ENCODE data around the gene DYNLT2. TPM values are rescaled to one million over a fixed set of nuclear protein-coding genes. Genes with fewer than 3 reads are reported as not detected.
A peak's percentile ranks its signal among the peaks of the same experiment; 100 is the strongest.

DYNLT2 gene
- total RNA-seq, 1 donor from 2014 or later: 1.7 TPM

- peaks cover 7% of the 10 kb centered on the region for H3K27me3 Mint-ChIP-seq (ENCODE audit: unreplicated experiment)
- H3K27ac Mint-ChIP-seq (ENCODE audit: unreplicated experiment): no peak overlapping the region
- peaks cover 20% of the 10 kb centered on the region for H3K4me1 Mint-ChIP-seq (ENCODE audit: low read depth, unreplicated experiment)
- peaks cover 3% of the 10 kb centered on the region for H3K9me3 Mint-ChIP-seq (ENCODE audit: unreplicated experiment)
- H3K4me3 Mint-ChIP-seq (ENCODE audit: unreplicated experiment): peak overlapping the region; percentile 57
- TF ChIP-seq CTCF (IDR thresholded peaks at IDR 0.05; ENCODE audit: partially characterized antibody, unreplicated experiment): no peak
- H3K36me3 Mint-ChIP-seq (ENCODE audit: unreplicated experiment): peaks cover 6% of the 10 kb centered on the region
- DNase-seq: no peak
Observed at GRCh38 chr6:169788809-169789145, 37.4 kb upstream of the DYNLT2 start.

- no peak overlapping the region for H3K27ac Mint-ChIP-seq (ENCODE audit: unreplicated experiment)
- peak overlapping the region; percentile 18 for H3K4me3 Mint-ChIP-seq (ENCODE audit: unreplicated experiment)
- peaks cover 4% of the 10 kb centered on the region for H3K9me3 Mint-ChIP-seq (ENCODE audit: unreplicated experiment)
- no peak for DNase-seq
- H3K36me3 Mint-ChIP-seq (ENCODE audit: unreplicated experiment): peaks cover 11% of the 10 kb centered on the region
- H3K27me3 Mint-ChIP-seq (ENCODE audit: unreplicated experiment): peaks cover 5% of the 10 kb centered on the region
- peaks cover 20% of the 10 kb centered on the region for H3K4me1 Mint-ChIP-seq (ENCODE audit: low read depth, unreplicated experiment)
- TF ChIP-seq CTCF (IDR thresholded peaks at IDR 0.05; ENCODE audit: partially characterized antibody, unreplicated experiment): no peak
Observed at GRCh38 chr6:169787797-169788196, 36.4 kb upstream of the DYNLT2 start.

GRCh38 chr6:169786349-169786748 is 35.0 kb upstream of the DYNLT2 start:
- TF ChIP-seq CTCF (IDR thresholded peaks at IDR 0.05; ENCODE audit: partially characterized antibody, unreplicated experiment): no peak
- Mint-ChIP-seq H3K9me3 (ENCODE audit: unreplicated experiment) (peaks cover 4% of the 10 kb centered on the region), H3K27ac (ENCODE audit: unreplicated experiment) (no peak overlapping the region), H3K4me1 (ENCODE audit: low read depth, unreplicated experiment) (peaks cover 19% of the 10 kb centered on the region), H3K4me3 (ENCODE audit: unreplicated experiment) (no peak overlapping the region), H3K27me3 (ENCODE audit: unreplicated experiment) (peaks cover 5% of the 10 kb centered on the region), H3K36me3 (ENCODE audit: unreplicated experiment) (peaks cover 15% of the 10 kb centered on the region)
- no peak for DNase-seq

GRCh38 chr6:169785566-169785965 is 34.2 kb upstream of the DYNLT2 start:
- Mint-ChIP-seq H3K27ac (ENCODE audit: unreplicated experiment) (no peak overlapping the region), H3K36me3 (ENCODE audit: unreplicated experiment) (peaks cover 15% of the 10 kb centered on the region), H3K4me1 (ENCODE audit: low read depth, unreplicated experiment) (peaks cover 13% of the 10 kb centered on the region), H3K9me3 (ENCODE audit: unreplicated experiment) (peaks cover 2% of the 10 kb centered on the region), H3K27me3 (ENCODE audit: unreplicated experiment) (peaks cover under 1% of the 10 kb centered on the region), H3K4me3 (ENCODE audit: unreplicated experiment) (no peak overlapping the region)
- TF ChIP-seq CTCF (IDR thresholded peaks at IDR 0.05; ENCODE audit: partially characterized antibody, unreplicated experiment): no peak
- DNase-seq: no peak

GRCh38 chr6:169784821-169785340 is 33.5 kb upstream of the DYNLT2 start:
- Mint-ChIP-seq H3K9me3 (ENCODE audit: unreplicated experiment) (peaks cover 2% of the 10 kb centered on the region), H3K4me1 (ENCODE audit: low read depth, unreplicated experiment) (peaks cover 11% of the 10 kb centered on the region), H3K27ac (ENCODE audit: unreplicated experiment) (no peak overlapping the region), H3K4me3 (ENCODE audit: unreplicated experiment) (no peak overlapping the region), H3K27me3 (ENCODE audit: unreplicated experiment) (no peaks in the 10 kb centered on the region), H3K36me3 (ENCODE audit: unreplicated experiment) (peaks cover 19% of the 10 kb centered on the region)
- DNase-seq: no peak
- no peak for TF ChIP-seq CTCF (IDR thresholded peaks at IDR 0.05; ENCODE audit: partially characterized antibody, unreplicated experiment)

Measured in glutamatergic neuron (in vitro differentiated cells).